HCT116 (cell line): ENCODE results near the gene PSTPIP1. TPM values are rescaled to one million over a fixed set of nuclear protein-coding genes. Genes with fewer than 3 reads are reported as not detected.

ENCODE experiments used
- ATAC-seq: fragments of 200-7000 bp; cut with Tn5 transposase; 2 replicates; pipeline ENCODE4 v1.9.1; 2020; ENCODE audit warnings: mild to moderate bottlenecking, moderate library complexity
- BruUV-seq: library from RNA; stranded (reverse); fragments of 400-500 nt; replicated peaks from 2 replicates; lab custom pipeline; 2021; lab: Mats Ljungman, UMichigan
- CTCF ChIA-PET: fragments of 300-600 bp; sonication (Branson Sonifier 250); formaldehyde crosslinking; loops from one replicate; lab custom pipeline; 2021; ENCODE audit warnings: antibody characterized with exemption; lab: Charles Lee
- POLR2A ChIA-PET: fragments of 300-600, 350-600 bp; sonication (Branson Sonifier 250); formaldehyde crosslinking; loops from one replicate; lab custom pipeline; 2021; ENCODE audit warnings: antibody characterized with exemption; lab: Charles Lee
- RAD21 ChIA-PET, 2 experiments: fragments of 300-600 bp; sonication (Branson Sonifier 250); formaldehyde crosslinking; loops; one replicate each; lab custom pipeline; 2023; ENCODE audit warnings: low total read pairs in 2 of 2; ENCODE audit not compliant: uncharacterized antibody in 2 of 2, unreplicated experiment in 2 of 2, low non-redundant PET in 1 of 2; lab: Charles Lee
- DNase-seq: peaks from one replicate; pipeline ENCODE4 v3.0.0-alpha.2; 2010; ENCODE audit warnings: low read depth, low spot score
- H2AFZ ChIP-seq: fragments of 200-600 bp; shearing (Covaris generic), sonication (generic); 2 replicates; pipeline ENCODE4 v1.6.1; 2017; ENCODE audit warnings: low read depth, mixed run types, mixed read lengths, antibody characterized with exemption, low read length; ENCODE audit not compliant: poor library complexity, severe bottlenecking
- H3K27ac ChIP-seq: 2 replicates; pipeline ENCODE4 v1.5.1; 2012; ENCODE audit warnings: low read depth, low read length
- H3K27me3 ChIP-seq: fragments of 200-600 bp; sonication (generic); 2 replicates; pipeline ENCODE4 v1.6.1; 2016; ENCODE audit warnings: mixed run types, low read length, mixed read lengths; ENCODE audit not compliant: insufficient read depth
- H3K36me3 ChIP-seq, 2 experiments: fragments of 200-500 bp in 1 of 2; fragments of 200-600 bp in 1 of 2; sonication (Bioruptor generic) in 1 of 2; sonication (generic) in 1 of 2; 2 replicates each; pipeline versions ENCODE4 v1.5.1 to v1.6.1; 2014 to 2016; ENCODE audit warnings: low read length in 2 of 2, inconsistent platforms in 1 of 2, mixed read lengths in 1 of 2, mixed run types in 1 of 2; ENCODE audit not compliant: insufficient read depth in 2 of 2, control insufficient read depth in 1 of 2
- H3K4me1 ChIP-seq, 2 experiments: fragments of 200-600 bp in 1 of 2; sonication (generic) in 1 of 2; 2 replicates each; pipeline versions ENCODE4 v1.5.1 to v1.6.1; 2012 to 2017; ENCODE audit warnings: low read length in 2 of 2, inconsistent platforms in 1 of 2, mild to moderate bottlenecking in 1 of 2, mixed read lengths in 1 of 2, mixed run types in 1 of 2, moderate library complexity in 1 of 2; ENCODE audit not compliant: insufficient read depth in 2 of 2, control insufficient read depth in 1 of 2
- H3K4me2 ChIP-seq: fragments of 200-600 bp; sonication (generic); 2 replicates; pipeline ENCODE4 v1.6.1; 2017; ENCODE audit warnings: mixed run types, low read length, mixed read lengths
- H3K4me3 ChIP-seq, 2 experiments: fragments of 200-600 bp in 1 of 2; sonication (generic) in 1 of 2; replicated peaks in 1 of 2; 2 replicates each; pipeline ENCODE4 v1.5.1; 2011 to 2016; ENCODE audit warnings: low read length in 2 of 2, control low read depth in 1 of 2, low read depth in 1 of 2, mild to moderate bottlenecking in 1 of 2, mixed read lengths in 1 of 2, mixed run types in 1 of 2
- H3K79me2 ChIP-seq: fragments of 200-600 bp; sonication (generic); 2 replicates; pipeline ENCODE4 v1.6.1; 2017; ENCODE audit warnings: mild to moderate bottlenecking, mixed run types, low read length, moderate library complexity, mixed read lengths; ENCODE audit not compliant: insufficient read depth
- H3K9ac ChIP-seq: fragments of 200-600 bp; sonication (generic); 2 replicates; pipeline ENCODE4 v1.6.1; 2016; ENCODE audit warnings: low read length, mixed read lengths
- H3K9me2 ChIP-seq: fragments of 200-600 bp; sonication (generic), shearing (Covaris generic); 2 replicates; pipeline ENCODE4 v1.6.1; 2017; ENCODE audit warnings: mixed run types, mild to moderate bottlenecking, moderate library complexity; ENCODE audit not compliant: insufficient read depth
- H3K9me3 ChIP-seq, 2 experiments: fragments of 200-500 bp in 1 of 2; fragments of 200-600 bp in 1 of 2; sonication (Bioruptor generic) in 1 of 2; sonication (generic) in 1 of 2; 2 replicates each; pipeline ENCODE4 v1.6.1; 2014 to 2017; ENCODE audit warnings: low read length in 2 of 2, mixed read lengths in 2 of 2, inconsistent platforms in 1 of 2, low read depth in 1 of 2, mild to moderate bottlenecking in 1 of 2, mixed run types in 1 of 2, moderate library complexity in 1 of 2; ENCODE audit not compliant: control insufficient read depth in 1 of 2, insufficient read depth in 1 of 2
- H4K20me1 ChIP-seq: fragments of 200-600 bp; sonication (generic), shearing (Covaris generic); 2 replicates; pipeline ENCODE4 v1.6.1; 2017; ENCODE audit warnings: mixed run types, mild to moderate bottlenecking, moderate library complexity; ENCODE audit not compliant: insufficient read depth
- EGR1 ChIP-seq: IDR thresholded peaks from 2 replicates; pipeline ENCODE4 v1.6.1; 2012; ENCODE audit warnings: low read depth
- ELF1 ChIP-seq: IDR thresholded peaks from 2 replicates; pipeline ENCODE4 v1.6.1; 2012; ENCODE audit warnings: low read depth, borderline replicate concordance
- JUND ChIP-seq: IDR thresholded peaks from 2 replicates; pipeline ENCODE4 v1.6.1; 2012
- POLR2A ChIP-seq: IDR thresholded peaks from 2 replicates; pipeline ENCODE4 v1.7.0; 2011; ENCODE audit warnings: borderline replicate concordance; ENCODE audit not compliant: insufficient read depth, insufficient read length; ENCODE audit errors: extremely low read depth
- SIN3A ChIP-seq: IDR thresholded peaks from 2 replicates; pipeline ENCODE4 v1.6.1; 2012; ENCODE audit warnings: low read depth
- SP1 ChIP-seq: IDR thresholded peaks from 2 replicates; pipeline ENCODE4 v1.6.1; 2012; ENCODE audit warnings: low read depth
- YY1 ChIP-seq: IDR thresholded peaks from 2 replicates; pipeline ENCODE4 v1.6.1; 2011; ENCODE audit warnings: low read length, low read depth, moderate library complexity, mild to moderate bottlenecking; ENCODE audit not compliant: insufficient replicate concordance; ENCODE audit errors: extremely low read depth
- intact Hi-C: fragments of 100-400 bp; cut with micrococcal nuclease; formaldehyde crosslinking; loops from 2 replicates; pipeline ENCODE4 v1.10.0; 2022
- total RNA-seq: library from RNA; stranded (reverse); gene quantifications from one replicate; pipeline ENCODE4 v1.2.1, GENCODE V29; 2021; ENCODE audit not compliant: unreplicated experiment
- TF ChIP-seq, protein P1 (sequence below): IDR thresholded peaks from 2 replicates; pipeline ENCODE4 v1.6.1; 2011; ENCODE audit warnings: mild to moderate bottlenecking, low read length, moderate library complexity; ENCODE audit not compliant: insufficient replicate concordance; ENCODE audit errors: extremely low read depth
- TF ChIP-seq, protein P2 (sequence below): IDR thresholded peaks from 2 replicates; pipeline ENCODE4 v1.6.1; 2012; ENCODE audit warnings: low read depth

The PSTPIP1 gene
- total RNA-seq, 1 experiment from 2014 or later = 0.79 TPM

GRCh38 chr15:77071305-77072223 lies 76.6 kb downstream of the PSTPIP1 start (continued):
- TF ChIP-seq, protein P1, sequence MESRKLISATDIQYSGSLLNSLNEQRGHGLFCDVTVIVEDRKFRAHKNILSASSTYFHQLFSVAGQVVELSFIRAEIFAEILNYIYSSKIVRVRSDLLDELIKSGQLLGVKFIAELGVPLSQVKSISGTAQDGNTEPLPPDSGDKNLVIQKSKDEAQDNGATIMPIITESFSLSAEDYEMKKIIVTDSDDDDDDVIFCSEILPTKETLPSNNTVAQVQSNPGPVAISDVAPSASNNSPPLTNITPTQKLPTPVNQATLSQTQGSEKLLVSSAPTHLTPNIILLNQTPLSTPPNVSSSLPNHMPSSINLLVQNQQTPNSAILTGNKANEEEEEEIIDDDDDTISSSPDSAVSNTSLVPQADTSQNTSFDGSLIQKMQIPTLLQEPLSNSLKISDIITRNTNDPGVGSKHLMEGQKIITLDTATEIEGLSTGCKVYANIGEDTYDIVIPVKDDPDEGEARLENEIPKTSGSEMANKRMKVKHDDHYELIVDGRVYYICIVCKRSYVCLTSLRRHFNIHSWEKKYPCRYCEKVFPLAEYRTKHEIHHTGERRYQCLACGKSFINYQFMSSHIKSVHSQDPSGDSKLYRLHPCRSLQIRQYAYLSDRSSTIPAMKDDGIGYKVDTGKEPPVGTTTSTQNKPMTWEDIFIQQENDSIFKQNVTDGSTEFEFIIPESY = no peak
- no peak for TF ChIP-seq SIN3A
- no peak for TF ChIP-seq POLR2A
- TF ChIP-seq, protein P2, sequence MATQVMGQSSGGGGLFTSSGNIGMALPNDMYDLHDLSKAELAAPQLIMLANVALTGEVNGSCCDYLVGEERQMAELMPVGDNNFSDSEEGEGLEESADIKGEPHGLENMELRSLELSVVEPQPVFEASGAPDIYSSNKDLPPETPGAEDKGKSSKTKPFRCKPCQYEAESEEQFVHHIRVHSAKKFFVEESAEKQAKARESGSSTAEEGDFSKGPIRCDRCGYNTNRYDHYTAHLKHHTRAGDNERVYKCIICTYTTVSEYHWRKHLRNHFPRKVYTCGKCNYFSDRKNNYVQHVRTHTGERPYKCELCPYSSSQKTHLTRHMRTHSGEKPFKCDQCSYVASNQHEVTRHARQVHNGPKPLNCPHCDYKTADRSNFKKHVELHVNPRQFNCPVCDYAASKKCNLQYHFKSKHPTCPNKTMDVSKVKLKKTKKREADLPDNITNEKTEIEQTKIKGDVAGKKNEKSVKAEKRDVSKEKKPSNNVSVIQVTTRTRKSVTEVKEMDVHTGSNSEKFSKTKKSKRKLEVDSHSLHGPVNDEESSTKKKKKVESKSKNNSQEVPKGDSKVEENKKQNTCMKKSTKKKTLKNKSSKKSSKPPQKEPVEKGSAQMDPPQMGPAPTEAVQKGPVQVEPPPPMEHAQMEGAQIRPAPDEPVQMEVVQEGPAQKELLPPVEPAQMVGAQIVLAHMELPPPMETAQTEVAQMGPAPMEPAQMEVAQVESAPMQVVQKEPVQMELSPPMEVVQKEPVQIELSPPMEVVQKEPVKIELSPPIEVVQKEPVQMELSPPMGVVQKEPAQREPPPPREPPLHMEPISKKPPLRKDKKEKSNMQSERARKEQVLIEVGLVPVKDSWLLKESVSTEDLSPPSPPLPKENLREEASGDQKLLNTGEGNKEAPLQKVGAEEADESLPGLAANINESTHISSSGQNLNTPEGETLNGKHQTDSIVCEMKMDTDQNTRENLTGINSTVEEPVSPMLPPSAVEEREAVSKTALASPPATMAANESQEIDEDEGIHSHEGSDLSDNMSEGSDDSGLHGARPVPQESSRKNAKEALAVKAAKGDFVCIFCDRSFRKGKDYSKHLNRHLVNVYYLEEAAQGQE = no peak

GRCh38 chr15:77074350-77074749 lies 79.4 kb downstream of the PSTPIP1 start:
- intact Hi-C loops = no loop called here
- DNase-seq (no peak), ATAC-seq (no peak)
- Histone ChIP-seq H3K4me2 (no peak overlapping the region), H2AFZ (no peak overlapping the region), H3K27me3 (no peaks in the 10 kb centered on the region), H3K9me3 (no peaks in the 10 kb centered on the region), H3K9ac (no peak overlapping the region), H3K4me3 (no peak overlapping the region), H3K27ac (no peak overlapping the region), H3K36me3 (no peaks in the 10 kb centered on the region), H4K20me1 (no peaks in the 10 kb centered on the region), H3K4me1 (peaks cover 4 to 12% of the 10 kb centered on the region in 2 experiments; a peak in 3 of 4 replicates), H3K9me2 (no peaks in the 10 kb centered on the region), H3K79me2 (peaks cover 11% of the 10 kb centered on the region)
- POLR2A ChIA-PET = no interaction called here
- BruUV-seq = no TSS peak
- RAD21 ChIA-PET = no interaction called here
- TF ChIP-seq JUND (no peak), ELF1 (no peak), YY1 (no peak), SP1 (no peak), POLR2A (no peak), SIN3A (no peak), EGR1 (no peak)
- CTCF ChIA-PET = interaction anchor here (0.8 kb wide), 1 partner anchor 33 kb away, joined by 3 read pairs; no protein-coding TSS in a partner anchor
